ENCODE measurements around the gene IGF2R.
"Not testable (repeated sequence)": the region's sequence is repeated elsewhere in the genome, so short reads cannot be mapped to it uniquely, and the experiment has no call there.

IGF2R gene

DNA sequence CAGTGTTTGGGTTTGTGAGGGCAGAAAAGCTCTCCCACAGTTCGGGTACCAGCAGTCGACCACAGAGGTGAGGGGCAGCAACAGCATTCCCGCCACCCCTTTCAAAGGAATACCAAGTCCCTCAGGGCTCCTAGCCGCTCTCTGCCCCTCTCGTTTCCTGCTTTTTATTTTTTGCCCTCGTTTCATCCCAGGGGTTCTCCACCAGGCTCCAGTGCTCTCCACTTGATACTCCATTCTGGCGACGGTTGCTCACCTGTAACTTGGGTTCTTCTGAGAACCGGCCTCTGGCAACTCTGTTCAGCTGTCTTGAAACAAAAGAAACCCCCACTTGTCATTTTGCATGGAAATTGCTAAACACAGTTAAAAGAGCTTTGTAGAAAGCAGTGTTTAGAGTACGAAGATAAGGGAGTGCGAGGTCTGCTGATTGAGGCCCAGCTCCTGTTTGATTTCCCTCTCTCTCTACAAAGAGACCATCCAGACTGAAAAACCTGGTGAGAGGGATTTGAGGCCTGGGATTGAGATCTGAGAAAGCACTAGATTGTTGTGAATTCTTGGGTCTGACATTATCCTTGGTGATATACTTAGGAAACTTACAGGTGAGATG, 28.7 kb downstream of the IGF2R start:
- DNase-seq = no peak

GRCh38 chr6:159998538-159998937, 29.7 kb downstream of the IGF2R start:
- no peak for DNase-seq

- no peak for DNase-seq
Measured at GRCh38 chr6:159999240-159999671, 30.4 kb downstream of the IGF2R start.

GRCh38 chr6:160000280-160000704, 31.4 kb downstream of the IGF2R start:
- DNase-seq = no peak

GRCh38 chr6:160000893-160001427, 32.1 kb downstream of the IGF2R start:
- DNase-seq = not testable (repeated sequence)

DNA sequence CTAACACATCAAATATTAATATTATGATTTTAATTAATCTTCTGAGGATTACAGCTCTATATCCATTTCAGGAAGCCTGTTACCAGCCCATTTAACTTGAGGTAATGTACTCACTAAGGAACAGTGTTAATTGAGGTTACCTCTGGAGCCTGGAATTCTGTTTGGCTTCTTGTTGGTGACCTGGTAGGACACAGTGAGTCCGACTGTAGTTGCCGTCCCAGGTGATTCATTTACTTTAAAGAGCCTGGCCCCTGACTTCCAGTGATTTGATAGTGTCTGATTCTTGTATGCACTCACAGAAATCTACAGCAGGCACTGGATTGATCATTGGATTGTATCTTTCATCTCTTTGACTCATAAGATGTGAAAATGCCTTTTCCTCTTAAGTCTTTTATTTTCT, 34.0 kb downstream of the IGF2R start:
- DNase-seq = no peak

- DNase-seq = no peak
Measured at GRCh38 chr6:160004018-160004417, 35.1 kb downstream of the IGF2R start.

GRCh38 chr6:160004419-160005175, 35.7 kb downstream of the IGF2R start:
- DNase-seq = no peak

DNA sequence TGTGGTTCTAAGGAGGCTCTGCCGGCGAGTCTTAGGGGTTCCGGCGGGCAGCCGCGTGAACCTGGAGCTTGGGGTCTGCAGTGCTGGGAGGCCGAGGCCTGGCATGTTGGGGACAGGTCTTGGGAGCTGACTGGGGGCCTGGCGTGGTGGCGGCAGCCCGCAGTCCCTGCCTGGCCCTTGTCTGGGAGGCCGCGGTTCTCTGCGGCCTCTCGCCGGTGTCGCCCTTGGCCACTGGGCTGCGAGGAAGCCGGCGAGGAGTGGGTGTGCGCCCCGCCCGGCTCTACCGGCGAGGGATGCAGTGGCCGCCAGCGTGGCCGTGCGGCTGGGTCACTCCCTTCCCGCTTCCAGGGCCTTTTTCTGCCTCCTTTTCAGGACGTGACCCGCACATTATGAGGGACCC, 36.3 kb downstream of the IGF2R start:
- no peak for DNase-seq

DNA sequence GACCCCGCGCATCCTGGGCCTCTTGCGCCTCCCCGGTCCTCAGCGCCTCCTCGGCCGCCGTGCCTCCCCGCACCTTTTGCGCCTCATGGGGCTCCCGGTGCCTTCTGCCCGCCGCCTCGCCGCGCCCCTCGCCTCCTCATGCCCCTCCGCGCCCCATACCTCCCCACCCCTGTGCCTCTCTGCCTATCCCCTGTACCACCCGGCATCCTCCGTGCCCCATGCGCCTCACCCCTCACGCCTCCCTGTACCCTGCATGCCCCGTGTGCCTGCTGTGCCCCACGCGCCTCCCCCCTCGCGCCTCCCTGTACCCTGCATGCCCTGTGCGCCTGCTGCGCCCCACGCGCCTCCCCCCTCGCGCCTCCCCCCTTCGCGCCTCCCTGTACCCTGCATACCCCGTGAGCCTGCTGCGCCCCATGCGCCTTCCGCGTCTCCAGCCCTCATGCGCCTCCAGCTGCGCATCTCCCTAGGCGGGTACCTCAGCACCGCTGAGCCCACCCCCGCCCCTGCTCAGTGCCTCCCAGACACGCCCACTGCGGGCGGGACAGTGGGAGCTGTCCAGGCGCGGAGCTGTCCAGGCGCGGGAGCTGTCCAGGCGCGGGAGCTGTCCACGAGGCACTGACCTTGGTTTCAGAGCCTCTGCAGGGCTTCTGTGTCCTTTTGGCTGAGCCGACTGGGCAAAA, 37.1 kb downstream of the IGF2R start:
- DNase-seq = no peak

DNA sequence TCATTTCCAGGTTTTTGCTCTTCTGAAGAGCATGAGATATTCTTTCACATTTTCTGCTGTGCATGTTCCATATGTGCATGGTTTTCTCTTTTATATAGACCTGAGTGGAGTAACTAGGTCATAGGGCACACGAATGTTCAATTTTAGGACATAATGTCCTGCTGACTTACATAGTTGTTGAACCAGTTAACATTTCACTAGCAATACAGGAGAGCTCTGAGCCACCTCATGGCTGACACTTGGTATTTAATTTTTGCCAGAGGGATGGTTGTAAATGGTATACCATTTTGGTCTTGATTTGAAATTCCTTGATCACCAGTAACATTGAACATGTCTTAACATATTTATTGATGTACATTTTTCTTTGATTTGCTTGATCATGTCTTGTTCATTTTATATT, 38.3 kb downstream of the IGF2R start:
- DNase-seq = no peak

GRCh38 chr6:160007611-160008010, 38.7 kb downstream of the IGF2R start:
- DNase-seq = no peak

DNA sequence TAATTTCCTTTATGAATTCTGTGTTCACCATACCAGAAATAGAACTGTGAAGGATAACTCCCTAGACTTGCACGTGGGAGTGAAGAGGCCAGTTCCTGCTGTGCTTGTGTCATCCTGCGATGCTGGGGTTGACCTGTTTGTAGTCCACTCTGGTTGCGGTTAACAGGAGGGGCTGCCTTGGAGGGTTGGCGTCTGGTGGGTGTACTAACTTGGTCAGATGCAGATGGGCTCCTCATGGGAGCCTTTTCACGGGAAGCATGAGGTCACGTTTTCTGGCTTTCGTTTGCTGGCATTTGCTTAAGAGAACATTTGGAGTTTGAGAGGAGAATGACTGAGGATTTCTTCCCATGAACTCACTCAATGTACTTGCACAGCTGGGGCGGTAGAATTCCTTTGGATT, 41.2 kb downstream of the IGF2R start:
- no peak for DNase-seq

GRCh38 chr6:160013987-160014868, 45.3 kb downstream of the IGF2R start:
- DNase-seq = no peak

DNA sequence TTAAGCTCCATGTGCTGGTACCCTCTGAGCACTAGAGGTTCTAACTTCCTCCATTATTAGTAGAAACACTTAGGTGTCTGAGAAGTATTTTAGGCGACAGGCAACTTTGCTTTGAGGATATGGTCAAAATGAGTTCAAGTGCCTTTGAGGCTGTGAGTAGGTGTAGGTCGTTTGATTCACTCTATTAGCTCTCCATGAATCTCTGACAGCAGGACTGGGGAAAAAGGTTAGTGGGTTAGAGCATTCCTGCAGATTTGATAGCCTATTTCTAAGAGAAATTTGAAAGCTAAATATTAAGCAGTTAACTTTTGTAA, 45.9 kb downstream of the IGF2R start:
- DNase-seq = no peak

DNA sequence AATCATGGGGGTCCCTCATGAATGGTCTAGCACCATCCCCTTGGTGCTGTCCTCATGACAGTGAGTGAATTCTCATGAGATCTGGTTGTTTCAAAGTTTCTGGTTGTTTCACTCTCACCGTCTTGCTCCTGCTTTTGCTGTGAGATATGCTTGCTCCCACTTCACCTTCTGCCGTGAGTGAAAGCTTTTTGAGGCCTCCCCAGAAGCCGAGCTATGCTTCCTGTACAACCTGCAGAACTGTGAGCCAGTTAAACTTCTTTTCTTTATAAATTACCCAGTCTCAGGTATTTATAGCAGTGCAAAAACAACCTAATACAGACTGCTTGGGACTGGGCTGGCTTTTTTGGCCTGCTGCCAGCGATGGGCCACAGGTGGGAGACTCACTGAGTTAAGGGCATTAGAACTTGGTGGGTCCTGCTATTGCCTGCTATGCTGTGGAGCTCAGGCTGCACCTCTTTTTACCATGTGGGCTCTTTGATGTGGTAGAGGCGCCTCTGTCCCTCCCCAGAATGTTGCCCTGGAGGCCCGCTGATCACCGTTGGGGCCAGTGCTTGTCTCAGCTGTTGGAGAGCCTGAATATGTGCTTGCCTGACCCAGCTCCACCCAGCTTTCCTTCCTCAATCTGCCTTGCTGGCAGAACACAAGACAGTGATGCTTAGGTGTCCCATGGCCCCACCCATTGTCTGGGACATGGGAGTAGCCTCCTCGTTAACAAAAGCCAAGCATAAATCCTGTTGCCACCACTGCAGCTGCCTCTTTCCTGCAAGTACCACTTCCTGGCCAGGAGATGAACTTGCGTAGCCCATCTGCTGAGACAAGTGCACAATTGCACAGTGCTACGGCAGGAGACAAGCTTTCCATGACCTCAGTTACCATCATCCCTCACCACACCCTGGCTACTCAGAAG, 47.1 kb downstream of the IGF2R start:
- DNase-seq = peak; percentile 19

DNA sequence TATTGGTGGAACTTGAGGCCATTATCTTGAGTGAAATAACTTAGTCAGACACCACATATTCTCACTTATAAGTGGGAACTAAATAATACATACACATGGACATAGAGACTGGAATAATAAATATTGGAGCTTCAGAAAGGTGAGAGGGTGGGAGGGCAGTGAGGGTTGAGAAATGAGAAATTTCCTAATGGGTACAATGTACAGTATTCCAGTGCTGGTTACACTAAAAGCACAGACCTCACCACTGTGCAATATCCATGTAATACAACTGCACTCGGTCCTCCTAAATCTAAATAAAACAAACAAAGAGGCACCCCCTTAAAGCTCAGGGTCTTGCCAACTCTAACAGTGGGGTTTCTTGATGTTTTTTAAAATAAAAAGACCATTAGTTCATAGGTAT, 53.2 kb downstream of the IGF2R start:
- DNase-seq = no peak

GRCh38 chr6:160022793-160023192, 53.9 kb downstream of the IGF2R start:
- no peak for DNase-seq

- no peak for DNase-seq
Measured at GRCh38 chr6:160024152-160024551, 55.3 kb downstream of the IGF2R start.

DNA sequence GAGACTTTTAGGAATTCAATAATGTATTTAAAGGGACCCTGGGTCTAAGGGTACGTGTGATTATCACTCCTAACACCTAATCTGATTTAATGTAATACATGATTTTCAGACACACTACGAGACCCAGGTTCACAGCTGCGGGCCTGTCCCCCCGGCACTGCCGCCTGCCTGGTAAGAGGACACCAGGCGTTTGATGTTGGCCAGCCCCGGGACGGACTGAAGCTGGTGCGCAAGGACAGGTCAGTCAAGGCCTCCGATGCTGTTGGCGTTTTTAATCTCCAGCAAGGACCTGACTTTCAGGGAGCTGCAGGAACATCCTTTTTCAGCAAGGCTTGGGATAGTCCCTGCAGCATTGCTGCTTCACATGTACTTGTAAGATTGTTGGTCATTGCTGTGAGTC, 58.2 kb downstream of the IGF2R start:
- no peak for DNase-seq

GRCh38 chr6:160027931-160028330, 59.0 kb downstream of the IGF2R start:
- no peak for DNase-seq

Data from activated gamma-delta T cell (primary cell).